ENCODE data around the gene TTLL11. TPM values are rescaled to one million over a fixed set of nuclear protein-coding genes. Genes with fewer than 3 reads are reported as not detected.
A peak's percentile ranks its signal among the peaks of the same experiment; 100 is the strongest.
"Not testable (repeated sequence)": the region's sequence is repeated elsewhere in the genome, so short reads cannot be mapped to it uniquely, and the experiment has no call there.

The TTLL11 gene
- total RNA-seq, 1 experiment from 2014 or later = 1.5 TPM

GRCh38 chr9:122001491-122002201, 91.5 kb downstream of the TTLL11 start:
- DNase-seq = no peak
- peaks cover 79% of the 10 kb centered on the region for H3K27me3 Mint-ChIP-seq (ENCODE audit: low read depth)
- 0 out of 7 replicates have a peak overlapping the region, but pooled peaks of 1 of the 3 experiments have one; percentile 79 for H3K27ac Mint-ChIP-seq
- Histone ChIP-seq H3K4me2 (ENCODE audit: insufficient read depth, insufficient read length, low read length) (no peak overlapping the region), H4K91ac (ENCODE audit: insufficient read length, low read depth, low read length) (no peak overlapping the region), H3T11ph (ENCODE audit: low read length) (no peak overlapping the region), H3K14ac (ENCODE audit: insufficient read depth, low read length) (no peak overlapping the region), H3K4ac (ENCODE audit: low read depth, low read length) (no peak overlapping the region), H3K23me2 (ENCODE audit: insufficient read length, low read depth, low read length, poor library complexity, severe bottlenecking) (no peaks in the 10 kb centered on the region), H4K5ac (ENCODE audit: insufficient read length, low read depth, low read length) (no peak overlapping the region), H3K56ac (ENCODE audit: insufficient read length, low read depth, low read length) (no peak overlapping the region), H3K9me3 (ENCODE audit: control insufficient read depth, low read depth, low read length) (no peaks in the 10 kb centered on the region), H4K20me1 (ENCODE audit: control insufficient read depth, insufficient read depth, insufficient read length) (no peaks in the 10 kb centered on the region), H2BK15ac (ENCODE audit: low read depth, low read length) (no peak overlapping the region), H2BK120ac (ENCODE audit: low read depth, low read length, poor library complexity, severe bottlenecking) (no peak overlapping the region), H3K79me1 (ENCODE audit: insufficient read depth, low read depth, low read length, poor library complexity, severe bottlenecking) (no peaks in the 10 kb centered on the region), H2BK5ac (ENCODE audit: insufficient read length, low read length) (no peak overlapping the region), H2BK12ac (ENCODE audit: insufficient read length, low read depth, low read length) (no peak overlapping the region), H2AK5ac (ENCODE audit: insufficient read length, low read length) (no peak overlapping the region), H3K18ac (ENCODE audit: insufficient read length, low read depth, low read length) (no peak overlapping the region), H3K23ac (ENCODE audit: insufficient read length, low read depth, low read length) (no peak overlapping the region), H4K8ac (replicated peaks; ENCODE audit: insufficient read length, low read depth, low read length) (no peak overlapping the region), H3K79me2 (ENCODE audit: insufficient read depth, low read length) (no peaks in the 10 kb centered on the region), H3K9ac (ENCODE audit: extremely low read depth, insufficient read length, low read length) (no peak overlapping the region), H3K4me1 (ENCODE audit: insufficient read depth, low read length) (peaks cover 8% of the 10 kb centered on the region), H2AFZ (ENCODE audit: low read length) (no peak overlapping the region), H3K27me3 (ENCODE audit: insufficient read depth, low read length) (no peaks in the 10 kb centered on the region), H3K27ac (ENCODE audit: insufficient read length, low read depth, low read length) (peak overlapping the region; percentile 17), H2BK20ac (ENCODE audit: low read depth, low read length, poor library complexity, severe bottlenecking) (no peak overlapping the region)
- TF ChIP-seq CTCF (conservative IDR thresholded peaks at IDR 0.05) = no peak
- H3K4me1 Mint-ChIP-seq = peaks cover 11 to 18% of the 10 kb centered on the region in 2 experiments
- H3K9me3 Mint-ChIP-seq = no peaks in the 10 kb centered on the region
- WGBS (ENCODE audit: extremely low coverage, insufficient read length, low lambda C conversion rate) = no CpG with 5 or more reads among the region's 9 CpGs
- H3K36me3 Mint-ChIP-seq (ENCODE audit: insufficient read depth in 1 of 3, low read depth in 3 of 3) = no peaks in the 10 kb centered on the region
- peak overlapping the region in 1 of 2 experiments; percentile 8; a peak in 1 of 5 replicates for H3K4me3 Mint-ChIP-seq

- not testable (repeated sequence) for H3K4me1 ChIP-seq (ENCODE audit: insufficient read depth, low read length); H4K8ac ChIP-seq (replicated peaks; ENCODE audit: insufficient read length, low read depth, low read length); H4K91ac ChIP-seq (ENCODE audit: insufficient read length, low read depth, low read length); H3K18ac ChIP-seq (ENCODE audit: insufficient read length, low read depth, low read length); H4K5ac ChIP-seq (ENCODE audit: insufficient read length, low read depth, low read length); H3K9me3 Mint-ChIP-seq; H2BK15ac ChIP-seq (ENCODE audit: low read depth, low read length); H2BK20ac ChIP-seq (ENCODE audit: low read depth, low read length, poor library complexity, severe bottlenecking); H3K23ac ChIP-seq (ENCODE audit: insufficient read length, low read depth, low read length); H3K14ac ChIP-seq (ENCODE audit: insufficient read depth, low read length); H3K79me2 ChIP-seq (ENCODE audit: insufficient read depth, low read length); DNase-seq; H3K9ac ChIP-seq (ENCODE audit: extremely low read depth, insufficient read length, low read length); H3K27me3 ChIP-seq (ENCODE audit: insufficient read depth, low read length); H2BK120ac ChIP-seq (ENCODE audit: low read depth, low read length, poor library complexity, severe bottlenecking); H2AFZ ChIP-seq (ENCODE audit: low read length); H3K27ac ChIP-seq (ENCODE audit: insufficient read length, low read depth, low read length); H2BK12ac ChIP-seq (ENCODE audit: insufficient read length, low read depth, low read length); H3K4me2 ChIP-seq (ENCODE audit: insufficient read depth, insufficient read length, low read length); H2BK5ac ChIP-seq (ENCODE audit: insufficient read length, low read length); H2AK5ac ChIP-seq (ENCODE audit: insufficient read length, low read length); H3K79me1 ChIP-seq (ENCODE audit: insufficient read depth, low read depth, low read length, poor library complexity, severe bottlenecking); H4K20me1 ChIP-seq (ENCODE audit: control insufficient read depth, insufficient read depth, insufficient read length); H3K4ac ChIP-seq (ENCODE audit: low read depth, low read length); H3K9me3 ChIP-seq (ENCODE audit: control insufficient read depth, low read depth, low read length); H3T11ph ChIP-seq (ENCODE audit: low read length); H3K56ac ChIP-seq (ENCODE audit: insufficient read length, low read depth, low read length); H3K23me2 ChIP-seq (ENCODE audit: insufficient read length, low read depth, low read length, poor library complexity, severe bottlenecking); H3K4me3 Mint-ChIP-seq; H3K36me3 Mint-ChIP-seq (ENCODE audit: insufficient read depth in 1 of 3, low read depth in 3 of 3); H3K27ac Mint-ChIP-seq
- Mint-ChIP-seq H3K4me1 (peaks cover 11 to 18% of the 10 kb centered on the region in 2 experiments), H3K27me3 (ENCODE audit: low read depth) (peaks cover 76% of the 10 kb centered on the region)
- WGBS (ENCODE audit: extremely low coverage, insufficient read length, low lambda C conversion rate) = no CpG with 5 or more reads among the region's 6 CpGs
Observed at GRCh38 chr9:122000526-122000925, 92.6 kb downstream of the TTLL11 start.

Measured in H9 (cell line).